K562 (cell line): Measurements from ENCODE around the gene GFOD1. TPM values are rescaled to one million over a fixed set of nuclear protein-coding genes. Genes with fewer than 3 reads are reported as not detected.

Source experiments
- ASH1L ChIP-seq: fragments of 450-650 bp; IDR thresholded peaks from 2 replicates; pipeline ENCODE4 v1.6.1; 2018; ENCODE audit warnings: borderline replicate concordance, mild to moderate bottlenecking, low read depth; ENCODE audit not compliant: partially characterized antibody
- CBX8 ChIP-seq: fragments of 200-600 bp; sonication (generic); IDR thresholded peaks from 2 replicates; pipeline ENCODE4 v1.6.1; 2012; ENCODE audit warnings: borderline replicate concordance, mixed run types, low read depth, mild to moderate bottlenecking, moderate library complexity, mixed read lengths, low read length, control low read depth, inconsistent platforms; ENCODE audit not compliant: poor library complexity, severe bottlenecking; ENCODE audit errors: extremely low read depth
- CHD2 ChIP-seq: IDR thresholded peaks from 2 replicates; pipeline ENCODE4 v1.6.1; 2011; ENCODE audit warnings: low read depth, low read length
- ETV5 ChIP-seq: sonication (generic); formaldehyde crosslinking; IDR thresholded peaks from 2 replicates; pipeline ENCODE4 v1.4.0; 2020; ENCODE audit warnings: low read depth, mild to moderate bottlenecking, missing genetic modification reagents
- FOS ChIP-seq: IDR thresholded peaks from 3 replicates; pipeline ENCODE4 v1.6.1; 2011; ENCODE audit not compliant: insufficient read length; ENCODE audit errors: extremely low read depth
- FUS ChIP-seq: fragments of 200-400 bp; formaldehyde crosslinking; optimal IDR thresholded peaks from 2 replicates; pipeline ENCODE3; 2017; ENCODE audit warnings: low read depth, low read length
- HNRNPK ChIP-seq: fragments of 200-400 bp; formaldehyde crosslinking; IDR thresholded peaks from one replicate; pipeline ENCODE4 v1.6.1; 2018; ENCODE audit warnings: mild to moderate bottlenecking, low read depth, low read length; ENCODE audit not compliant: poor library complexity, severe bottlenecking
- JUNB ChIP-seq: fragments of 450-650 bp; formaldehyde crosslinking; conservative IDR thresholded peaks from 2 replicates; pipeline ENCODE4 v1.4.0; 2020; ENCODE audit warnings: mild to moderate bottlenecking
- KDM4B ChIP-seq, 2 experiments: fragments of 450-650 bp in 1 of 2; sonication (generic) in 1 of 2; IDR thresholded peaks; 2 replicates each; pipeline ENCODE4 v1.6.1; 2016 to 2017; ENCODE audit warnings: borderline replicate concordance in 2 of 2, antibody characterized with exemption in 1 of 2, low read depth in 1 of 2, mild to moderate bottlenecking in 1 of 2
- KHSRP ChIP-seq: fragments of 450-650 bp; IDR thresholded peaks from 2 replicates; pipeline ENCODE4 v1.6.1; 2017
- NBN ChIP-seq: fragments of 450-650 bp; IDR thresholded peaks from 2 replicates; pipeline ENCODE4 v1.6.1; 2016; ENCODE audit warnings: low read depth, mild to moderate bottlenecking
- OTX1 ChIP-seq: fragments of 450-650 bp; formaldehyde crosslinking; IDR thresholded peaks from 2 replicates; pipeline ENCODE4 v1.4.0; 2022; ENCODE audit warnings: mild to moderate bottlenecking
- PTRF ChIP-seq: fragments of 450-650 bp; IDR thresholded peaks from 2 replicates; pipeline ENCODE4 v1.6.1; 2016; ENCODE audit warnings: mild to moderate bottlenecking, missing genetic modification characterization, missing compliant biosample characterization
- U2AF2 ChIP-seq: fragments of 200-400 bp; formaldehyde crosslinking; optimal IDR thresholded peaks from 2 replicates; pipeline ENCODE3; 2017; ENCODE audit warnings: low read depth, mild to moderate bottlenecking, low read length
- YBX1 ChIP-seq: fragments of 450-650 bp; IDR thresholded peaks from 2 replicates; pipeline ENCODE4 v1.7.1; 2016; ENCODE audit warnings: mild to moderate bottlenecking
- ZNF184 ChIP-seq: sonication (generic); formaldehyde crosslinking; IDR thresholded peaks from 2 replicates; pipeline ENCODE4 v1.5.0; 2020; ENCODE audit warnings: missing genetic modification reagents
- ZNF224 ChIP-seq: sonication (generic); formaldehyde crosslinking; IDR thresholded peaks from 2 replicates; pipeline ENCODE4 v1.8.0; 2022; ENCODE audit warnings: mild to moderate bottlenecking, missing genetic modification reagents
- ZNF347 ChIP-seq: fragments of 450-650 bp; formaldehyde crosslinking; IDR thresholded peaks from 2 replicates; pipeline ENCODE4 v1.4.0; 2020; ENCODE audit warnings: low read depth, mild to moderate bottlenecking, moderate library complexity
- ZNF609 ChIP-seq: sonication (generic); formaldehyde crosslinking; IDR thresholded peaks from 2 replicates; pipeline ENCODE4 v1.8.1; 2023; ENCODE audit warnings: missing genetic modification reagents, mild to moderate bottlenecking, borderline replicate concordance
- ZNF77 ChIP-seq: fragments of 250-450 bp; sonication (Bioruptor Pico); IDR thresholded peaks from 2 replicates; pipeline ENCODE4 v1.5.0; 2020
- ZNF780A ChIP-seq: fragments of 250-450 bp; sonication (Bioruptor Pico); IDR thresholded peaks from 2 replicates; pipeline ENCODE4 v1.5.0; 2021; ENCODE audit warnings: mild to moderate bottlenecking
- polyA plus RNA-seq, 8 experiments: library from polyadenylated mRNA; depleted of rRNA in 4 of 8; stranded (reverse) in 5 of 8; unstranded in 3 of 8; fragments of >200 nt; fragmentation: Nextera tagmentation in 2 of 8; fragmentation: Illumina TruSeq in 1 of 8; extraction: Ambion mirVana in 2 of 8; extraction: Trizol in 1 of 8; gene quantifications; 2 replicates each; pipeline versions ENCODE4 v1.2.1 to v1.2.3, GENCODE V29; 2011 to 2014; ENCODE audit warnings: inconsistent platforms in 1 of 8, missing spikeins in 1 of 8
- total RNA-seq, 7 experiments: library from RNA; depleted of rRNA in 6 of 7; stranded (reverse); fragments of >200 nt in 6 of 7; fragmentation: Illumina TruSeq in 2 of 7; extraction: Trizol in 2 of 7; gene quantifications; 2 replicates each; pipeline versions ENCODE4 v1.2.1 to v1.2.3, GENCODE V29; 2011 to 2021; ENCODE audit warnings: low replicate concordance in 1 of 7
- TF ChIP-seq, protein P1 (sequence below): fragments of 250-450 bp; sonication (Bioruptor Pico); IDR thresholded peaks from 2 replicates; pipeline ENCODE4 v1.5.1; 2021; ENCODE audit warnings: mild to moderate bottlenecking

GFOD1 gene
- total and polyA plus RNA-seq, 9 of the 15 experiments (the other 6 are each of a cell fraction or from before 2014, with no cell fraction given): 3.8 to 12.0 (median 8.2) TPM

DNA sequence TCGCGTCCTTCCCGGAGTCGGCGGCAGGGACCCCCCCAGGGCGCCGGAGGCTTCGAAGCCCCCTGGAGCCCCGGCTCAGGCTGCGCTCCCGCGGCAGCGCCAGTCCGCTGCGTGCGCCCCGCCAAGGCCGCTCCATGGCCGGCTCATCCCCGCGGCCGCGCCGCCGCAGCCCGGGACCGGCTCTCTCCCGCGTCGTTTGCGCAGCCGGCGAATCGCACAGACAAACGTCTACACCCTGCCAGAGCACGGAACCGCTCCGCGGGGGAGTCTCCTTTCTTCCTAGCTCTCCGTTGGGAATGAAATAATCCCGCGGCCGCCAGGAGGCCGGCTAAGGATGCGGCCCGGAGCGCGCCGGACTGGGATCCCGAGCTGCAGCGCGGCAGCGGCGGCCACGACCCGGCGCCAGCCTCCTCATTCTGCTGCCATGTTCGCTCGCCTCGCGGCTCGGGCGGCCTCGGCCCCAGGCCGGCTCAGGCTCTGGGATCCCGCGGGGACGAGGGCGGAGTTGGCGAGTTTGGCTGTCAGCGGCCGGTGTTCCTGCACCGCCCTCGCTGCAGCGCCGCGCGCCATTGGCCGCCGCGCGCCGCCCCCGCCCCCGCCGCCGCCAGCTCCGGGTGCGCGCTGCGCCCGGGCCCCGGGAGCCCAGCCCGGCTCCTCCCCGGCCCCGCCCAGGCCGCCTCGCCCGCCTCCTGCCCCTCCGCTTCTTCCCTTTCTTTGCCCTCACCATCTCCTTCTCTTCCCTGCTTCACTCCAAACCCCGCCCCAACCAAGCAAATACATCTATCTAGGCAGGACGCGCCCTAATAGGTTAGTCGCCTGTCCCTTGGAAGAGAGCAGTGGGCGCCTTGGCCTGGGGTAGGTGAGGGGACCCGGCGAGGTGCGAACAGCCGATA, at the start of gene GFOD1 (continued):
- TF ChIP-seq ZNF609 (no peak), ZNF77 (no peak), CBX8 (no peak), ASH1L (no peak), PTRF (tag) (no peak), ETV5 (CRISPR knock-in tag) (peak; percentile 32), FOS (no peak), FUS (no peak), JUNB (CRISPR knock-in tag) (no peak), KHSRP (no peak), NBN (no peak), ZNF780A (CRISPR knock-in tag) (no peak), OTX1 (0 out of 2 replicates have a peak, but pooled peaks have one; percentile 54), ZNF184 (CRISPR knock-in tag) (no peak), KDM4B (IDR thresholded peaks at IDR 0.05; ENCODE audit: borderline replicate concordance in 2 of 2, low read depth in 1 of 2) (no peak), CHD2 (no peak), ZNF347 (CRISPR knock-in tag) (no peak), YBX1 (no peak), ZNF224 (CRISPR knock-in tag) (no peak), HNRNPK (peak; percentile 27), U2AF2 (no peak)
- TF ChIP-seq, protein P1, sequence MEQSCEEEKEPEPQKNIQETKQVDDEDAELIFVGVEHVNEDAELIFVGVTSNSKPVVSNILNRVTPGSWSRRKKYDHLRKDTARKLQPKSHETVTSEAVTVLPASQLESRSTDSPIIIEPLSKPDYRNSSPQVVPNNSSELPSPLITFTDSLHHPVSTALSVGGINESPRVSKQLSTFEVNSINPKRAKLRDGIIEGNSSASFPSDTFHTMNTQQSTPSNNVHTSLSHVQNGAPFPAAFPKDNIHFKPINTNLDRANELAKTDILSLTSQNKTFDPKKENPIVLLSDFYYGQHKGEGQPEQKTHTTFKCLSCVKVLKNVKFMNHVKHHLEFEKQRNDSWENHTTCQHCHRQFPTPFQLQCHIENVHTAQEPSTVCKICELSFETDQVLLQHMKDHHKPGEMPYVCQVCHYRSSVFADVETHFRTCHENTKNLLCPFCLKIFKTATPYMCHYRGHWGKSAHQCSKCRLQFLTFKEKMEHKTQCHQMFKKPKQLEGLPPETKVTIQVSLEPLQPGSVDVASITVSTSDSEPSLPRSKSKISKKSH (CRISPR knock-in tag): no peak
